Measurements from ENCODE around the gene CADM1.

Gene CADM1

DNA sequence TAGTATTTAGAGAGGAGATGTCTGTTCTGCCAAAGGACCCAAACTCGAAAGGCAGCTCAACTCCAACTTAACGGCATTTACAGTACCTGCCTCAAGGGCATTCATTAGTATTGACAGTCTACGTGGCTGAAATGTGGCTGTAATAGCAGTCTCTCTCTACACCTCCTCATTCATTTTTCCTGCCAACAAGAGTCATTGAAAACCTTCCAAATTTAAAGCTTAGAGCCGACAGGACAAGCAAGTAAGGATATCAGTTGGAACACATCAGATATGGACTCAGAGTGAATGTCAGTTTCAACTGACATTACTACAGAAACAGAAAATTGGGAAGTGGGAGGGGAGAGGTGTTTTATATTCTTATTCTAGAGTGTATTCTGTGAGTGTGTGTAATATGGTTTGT is 253.1 kb downstream of the CADM1 start:
- TF ChIP-seq, protein P1, sequence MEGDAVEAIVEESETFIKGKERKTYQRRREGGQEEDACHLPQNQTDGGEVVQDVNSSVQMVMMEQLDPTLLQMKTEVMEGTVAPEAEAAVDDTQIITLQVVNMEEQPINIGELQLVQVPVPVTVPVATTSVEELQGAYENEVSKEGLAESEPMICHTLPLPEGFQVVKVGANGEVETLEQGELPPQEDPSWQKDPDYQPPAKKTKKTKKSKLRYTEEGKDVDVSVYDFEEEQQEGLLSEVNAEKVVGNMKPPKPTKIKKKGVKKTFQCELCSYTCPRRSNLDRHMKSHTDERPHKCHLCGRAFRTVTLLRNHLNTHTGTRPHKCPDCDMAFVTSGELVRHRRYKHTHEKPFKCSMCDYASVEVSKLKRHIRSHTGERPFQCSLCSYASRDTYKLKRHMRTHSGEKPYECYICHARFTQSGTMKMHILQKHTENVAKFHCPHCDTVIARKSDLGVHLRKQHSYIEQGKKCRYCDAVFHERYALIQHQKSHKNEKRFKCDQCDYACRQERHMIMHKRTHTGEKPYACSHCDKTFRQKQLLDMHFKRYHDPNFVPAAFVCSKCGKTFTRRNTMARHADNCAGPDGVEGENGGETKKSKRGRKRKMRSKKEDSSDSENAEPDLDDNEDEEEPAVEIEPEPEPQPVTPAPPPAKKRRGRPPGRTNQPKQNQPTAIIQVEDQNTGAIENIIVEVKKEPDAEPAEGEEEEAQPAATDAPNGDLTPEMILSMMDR (conservative IDR thresholded peaks at IDR 0.05; ENCODE audit: low read depth, low read length) = no peak
- Histone ChIP-seq H2AFZ (ENCODE audit: low read depth) (no peak overlapping the region), H3K27ac (no peak overlapping the region), H3K9ac (no peak overlapping the region), H3K36me3 (ENCODE audit: insufficient read depth) (no peaks in the 10 kb centered on the region), H3K4me1 (ENCODE audit: low read depth, poor library complexity, severe bottlenecking) (peaks cover 12% of the 10 kb centered on the region), H3K27me3 (ENCODE audit: insufficient read depth, low read depth) (no peaks in the 10 kb centered on the region), H4K20me1 (ENCODE audit: insufficient read depth) (no peaks in the 10 kb centered on the region), H3K4me2 (no peak overlapping the region), H3K79me2 (ENCODE audit: insufficient read depth, low read depth) (0 out of 2 replicates have a peak, but pooled peaks cover 8% of the 10 kb centered on the region), H3K4me3 (IDR thresholded peaks at IDR 0.05; ENCODE audit: insufficient read depth, low read depth, low read length) (no peak overlapping the region)

DNA sequence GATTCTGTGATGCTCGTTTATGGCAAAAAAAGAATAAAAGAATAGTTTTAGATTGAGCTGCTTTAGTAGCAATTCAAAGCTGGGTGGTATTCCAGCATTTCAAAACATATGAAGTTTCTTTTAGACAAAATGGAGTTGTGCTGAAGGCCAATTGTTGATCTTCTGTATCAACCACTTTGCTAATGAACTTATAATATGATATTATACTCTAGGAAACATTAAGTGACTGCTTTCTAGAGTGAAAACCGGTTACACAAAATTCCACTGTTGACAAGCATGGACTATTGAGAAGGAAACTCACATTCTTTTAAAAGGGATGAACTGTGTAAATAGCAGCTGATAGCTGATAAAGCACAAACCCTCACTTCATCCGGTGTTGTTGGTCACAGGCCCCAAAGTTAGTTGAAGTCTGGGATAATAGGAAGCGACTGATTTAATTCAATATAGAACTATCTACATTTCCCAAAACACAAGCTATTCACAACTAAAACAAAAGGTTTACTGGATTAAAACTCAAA is 255.1 kb downstream of the CADM1 start:
- Histone ChIP-seq H3K4me3 (IDR thresholded peaks at IDR 0.05; ENCODE audit: insufficient read depth, low read depth, low read length) (no peak overlapping the region), H3K4me1 (ENCODE audit: low read depth, poor library complexity, severe bottlenecking) (no peaks in the 10 kb centered on the region), H4K20me1 (ENCODE audit: insufficient read depth) (no peaks in the 10 kb centered on the region), H3K9ac (no peak overlapping the region), H3K79me2 (ENCODE audit: insufficient read depth, low read depth) (no peaks in the 10 kb centered on the region), H3K27me3 (ENCODE audit: insufficient read depth, low read depth) (no peaks in the 10 kb centered on the region), H3K36me3 (ENCODE audit: insufficient read depth) (no peaks in the 10 kb centered on the region), H3K27ac (no peak overlapping the region), H2AFZ (ENCODE audit: low read depth) (no peak overlapping the region), H3K4me2 (no peak overlapping the region)
- TF ChIP-seq, protein P1 (conservative IDR thresholded peaks at IDR 0.05; ENCODE audit: low read depth, low read length) = no peak

DNA sequence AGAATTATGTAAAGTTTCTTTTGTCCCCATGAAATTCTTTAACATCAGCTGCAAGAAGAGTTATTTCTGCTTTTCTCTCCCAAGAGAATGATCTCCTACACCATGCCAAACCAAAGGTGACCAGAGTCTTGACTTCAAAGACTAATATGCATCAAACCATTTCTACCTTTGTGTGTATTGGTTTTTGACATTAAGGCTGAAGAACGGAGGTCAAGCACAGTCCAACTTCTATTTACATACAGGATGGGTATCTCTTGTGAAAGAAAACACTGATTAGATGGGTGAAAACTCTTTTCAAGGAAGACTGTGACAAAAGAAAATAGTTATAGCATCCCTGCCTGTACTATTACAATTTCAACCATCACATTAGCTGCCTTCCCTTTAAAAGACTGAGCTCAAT is 256.3 kb downstream of the CADM1 start:
- H3K4me2 ChIP-seq = no peak overlapping the region
- no peaks in the 10 kb centered on the region for H3K36me3 ChIP-seq (ENCODE audit: insufficient read depth)
- H3K79me2 ChIP-seq (ENCODE audit: insufficient read depth, low read depth) = no peaks in the 10 kb centered on the region
- no peak overlapping the region for H2AFZ ChIP-seq (ENCODE audit: low read depth)
- H3K27ac ChIP-seq = no peak overlapping the region
- no peaks in the 10 kb centered on the region for H4K20me1 ChIP-seq (ENCODE audit: insufficient read depth)
- H3K9ac ChIP-seq = no peak overlapping the region
- no peak overlapping the region for H3K4me3 ChIP-seq (IDR thresholded peaks at IDR 0.05; ENCODE audit: insufficient read depth, low read depth, low read length)
- H3K27me3 ChIP-seq (ENCODE audit: insufficient read depth, low read depth) = no peaks in the 10 kb centered on the region
- H3K4me1 ChIP-seq (ENCODE audit: low read depth, poor library complexity, severe bottlenecking) = no peaks in the 10 kb centered on the region
- TF ChIP-seq, protein P1 (conservative IDR thresholded peaks at IDR 0.05; ENCODE audit: low read depth, low read length) = no peak

DNA sequence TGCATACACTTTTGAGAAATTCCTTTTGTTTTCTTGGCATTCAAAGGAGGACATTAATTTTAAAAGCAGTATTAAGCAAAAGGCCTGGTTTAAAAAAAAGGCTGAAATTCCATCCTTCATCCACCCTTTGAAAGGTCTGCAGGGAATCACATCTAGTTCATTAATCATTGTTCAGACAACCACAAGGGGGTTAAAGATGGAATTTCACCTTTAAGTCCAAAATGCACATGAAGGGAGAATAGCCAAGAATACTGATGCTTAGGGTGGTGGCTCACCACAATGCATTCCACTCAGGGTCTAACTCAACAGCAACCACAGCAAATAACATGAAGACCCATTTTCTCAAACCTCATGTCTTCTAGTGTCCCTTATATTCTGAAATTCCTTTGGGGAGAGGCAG is 256.9 kb downstream of the CADM1 start:
- Histone ChIP-seq H3K9ac (no peak overlapping the region), H3K27me3 (ENCODE audit: insufficient read depth, low read depth) (no peaks in the 10 kb centered on the region), H2AFZ (ENCODE audit: low read depth) (no peak overlapping the region), H3K4me2 (no peak overlapping the region; the same call in 1 of the 2 replicates), H3K4me3 (IDR thresholded peaks at IDR 0.05; ENCODE audit: insufficient read depth, low read depth, low read length) (no peak overlapping the region), H3K4me1 (ENCODE audit: low read depth, poor library complexity, severe bottlenecking) (no peaks in the 10 kb centered on the region), H3K79me2 (ENCODE audit: insufficient read depth, low read depth) (no peaks in the 10 kb centered on the region), H4K20me1 (ENCODE audit: insufficient read depth) (no peaks in the 10 kb centered on the region), H3K36me3 (ENCODE audit: insufficient read depth) (no peaks in the 10 kb centered on the region), H3K27ac (no peak overlapping the region)
- TF ChIP-seq, protein P1 (conservative IDR thresholded peaks at IDR 0.05; ENCODE audit: low read depth, low read length) = no peak
